ENCODE data around the gene FUS. TPM values are rescaled to one million over a fixed set of nuclear protein-coding genes. Genes with fewer than 3 reads are reported as not detected.

Gene FUS
- total and polyA plus RNA-seq, 2 of the 13 experiments (the other 11 are each of a cell fraction or from before 2014, with no cell fraction given): 68.1 to 168 TPM

GRCh38 chr16:31134625-31135534 is 45.1 kb upstream of the FUS start (continued):
- TF ChIP-seq NRL (CRISPR knock-in tag; IDR thresholded peaks at IDR 0.05; ENCODE audit: borderline replicate concordance) (no peak), CBFB (CRISPR knock-in tag; IDR thresholded peaks at IDR 0.05) (no peak), ZNF414 (CRISPR knock-in tag; IDR thresholded peaks at IDR 0.05) (0 out of 2 replicates have a peak, but pooled peaks have one; percentile 2), KLF6 (CRISPR knock-in tag; IDR thresholded peaks at IDR 0.05) (0 out of 2 replicates have a peak, but pooled peaks have one; percentile 25), ARID3A (IDR thresholded peaks at IDR 0.05; ENCODE audit: low read depth, low read length) (no peak), DMAP1 (CRISPR knock-in tag; IDR thresholded peaks at IDR 0.05) (no peak), ZMYM4 (CRISPR knock-in tag; IDR thresholded peaks at IDR 0.05) (no peak; the same call in 1 of the 2 replicates), IKZF1 (IDR thresholded peaks at IDR 0.05) (no peak), ERF (CRISPR knock-in tag; IDR thresholded peaks at IDR 0.05) (no peak), FOXA3 (CRISPR knock-in tag; IDR thresholded peaks at IDR 0.05) (no peak)

Data from HepG2 (cell line).